B cell (primary cell): ENCODE measurements around the gene RNF34. TPM values are rescaled to one million over a fixed set of nuclear protein-coding genes. Genes with fewer than 3 reads are reported as not detected.

Experiments
- ATAC-seq: fragments of 200-7000 bp; cut with Tn5 transposase; one replicate; pipeline ENCODE4 v1.10.0; 2021; ENCODE audit warnings: low read depth, mild to moderate bottlenecking, moderate number of reproducible peaks, moderate library complexity
- CTCF ChIA-PET: fragments of 350-600 bp; sonication (Branson Sonifier 250); formaldehyde crosslinking; loops from one replicate; lab custom pipeline; 2021; ENCODE audit warnings: antibody characterized with exemption, inconsistent platforms; lab: Charles Lee
- POLR2A ChIA-PET: fragments of 350-600 bp; sonication (Branson Sonifier 250); formaldehyde crosslinking; loops from one replicate; lab custom pipeline; 2021; ENCODE audit warnings: antibody characterized with exemption; lab: Charles Lee
- DNase-seq: peaks from one replicate; pipeline ENCODE4 v3.0.0; 2013
- H2AFZ ChIP-seq: 2 replicates; pipeline ENCODE4 v1.6.1; 2012; ENCODE audit warnings: mild to moderate bottlenecking, low read depth, low read length; ENCODE audit not compliant: insufficient read depth, poor library complexity, severe bottlenecking
- H3K27ac ChIP-seq, 2 donors: 1 replicate in 1 of 2; 2 replicates in 1 of 2; pipeline ENCODE4 v1.5.1; 2012 to 2013; ENCODE audit warnings: low read length in 2 of 2, mild to moderate bottlenecking in 2 of 2, moderate library complexity in 1 of 2
- H3K27me3 ChIP-seq, 4 experiments: fragments of 200-600 bp in 1 of 4; sonication (generic) in 1 of 4; replicated peaks in 1 of 4; 1 replicate in 2 of 4; 2 replicates in 2 of 4; pipeline versions ENCODE4 v1.6.1 to v1.7.0; 2013 to 2016; ENCODE audit warnings: low read length in 3 of 4, mild to moderate bottlenecking in 2 of 4, mixed read lengths in 1 of 4, moderate library complexity in 1 of 4; ENCODE audit not compliant: insufficient read depth in 4 of 4, control insufficient read depth in 3 of 4; ENCODE audit errors: control extremely low read depth in 1 of 4
- H3K36me3 ChIP-seq, 2 experiments: replicated peaks in 1 of 2; 1 replicate in 1 of 2; 2 replicates in 1 of 2; pipeline versions ENCODE4 v1.6.1 to v1.7.1; 2013; ENCODE audit warnings: low read length in 1 of 2; ENCODE audit not compliant: insufficient read depth in 2 of 2, control insufficient read depth in 1 of 2; ENCODE audit errors: control extremely low read depth in 1 of 2, extremely low read depth in 1 of 2
- H3K4me1 ChIP-seq, 2 donors: fragments of 200-600 bp in 1 of 2; sonication (generic) in 1 of 2; 1 replicate in 1 of 2; 2 replicates in 1 of 2; pipeline versions ENCODE4 v1.5.1 to v1.6.1; 2013 to 2017; ENCODE audit warnings: low read length in 2 of 2; ENCODE audit not compliant: control insufficient read depth in 2 of 2, insufficient read depth in 2 of 2
- H3K4me2 ChIP-seq: replicated peaks from 2 replicates; pipeline ENCODE3; 2012; ENCODE audit warnings: mild to moderate bottlenecking, low read depth, low read length; ENCODE audit not compliant: poor library complexity, severe bottlenecking
- H3K4me3 ChIP-seq, 5 experiments: fragments of 200-600 bp in 1 of 5; sonication (generic) in 1 of 5; 1 replicate in 3 of 5; 2 replicates in 2 of 5; pipeline versions ENCODE4 v1.5.1 to v1.7.0; 2011 to 2016; ENCODE audit warnings: low read length in 4 of 5, mild to moderate bottlenecking in 4 of 5, low read depth in 2 of 5, control low read depth in 1 of 5, moderate library complexity in 1 of 5; ENCODE audit not compliant: insufficient read depth in 1 of 5; ENCODE audit errors: control extremely low read depth in 1 of 5, extremely low read depth in 1 of 5
- H3K79me2 ChIP-seq: fragments of 200-600 bp; sonication (generic); one replicate; pipeline ENCODE4 v1.6.0; 2016; ENCODE audit warnings: low read length; ENCODE audit not compliant: control insufficient read depth, insufficient read depth
- H3K9ac ChIP-seq: fragments of 200-600 bp; sonication (generic); 2 replicates; pipeline ENCODE4 v1.6.1; 2017; ENCODE audit warnings: mild to moderate bottlenecking, low read length, moderate library complexity
- H3K9me3 ChIP-seq, 3 donors: one replicate each; pipeline versions ENCODE4 v1.6.1 to v1.7.1; 2013; ENCODE audit warnings: low read length in 2 of 3; ENCODE audit not compliant: control insufficient read depth in 2 of 3, insufficient read depth in 1 of 3; ENCODE audit errors: control extremely low read depth in 1 of 3
- H4K20me1 ChIP-seq: 2 replicates; pipeline ENCODE4 v1.6.0; 2012; ENCODE audit warnings: mild to moderate bottlenecking, low read length; ENCODE audit not compliant: insufficient read depth, control insufficient read depth, poor library complexity, severe bottlenecking
- H3K27ac Mint-ChIP-seq: one replicate; pipeline ENCODE4 v1.8.0; 2021; ENCODE audit warnings: mixed read lengths
- H3K27me3 Mint-ChIP-seq: one replicate; pipeline ENCODE4 v1.8.0; 2021; ENCODE audit warnings: mixed read lengths
- H3K4me1 Mint-ChIP-seq: one replicate; pipeline ENCODE4 v1.8.0; 2021; ENCODE audit warnings: mixed read lengths
- H3K4me3 Mint-ChIP-seq: one replicate; pipeline ENCODE4 v1.8.0; 2021; ENCODE audit warnings: mixed read lengths
- H3K9me3 Mint-ChIP-seq: one replicate; pipeline ENCODE4 v1.8.0; 2022; ENCODE audit warnings: mixed read lengths; ENCODE audit not compliant: insufficient read depth
- CTCF ChIP-seq: fragments of 200-600 bp; IDR thresholded peaks from one replicate; pipeline ENCODE4 v1.8.0; 2022; ENCODE audit warnings: antibody characterized with exemption, mild to moderate bottlenecking
- EZH2 ChIP-seq: IDR thresholded peaks from 2 replicates; pipeline ENCODE4 v1.6.1; 2012; ENCODE audit warnings: borderline replicate concordance, low read depth, mild to moderate bottlenecking, moderate library complexity, low read length; ENCODE audit not compliant: insufficient read depth, poor library complexity, severe bottlenecking
- WGBS: methylation state at CpG from one replicate; pipeline ENCODE4 v1.1.5; 2013; ENCODE audit warnings: missing lambda C conversion rate; ENCODE audit not compliant: insufficient coverage; 5-methylcytosine and 5-hydroxymethylcytosine counted together
- intact Hi-C: fragments of 100-400 bp; cut with micrococcal nuclease; formaldehyde crosslinking; loops from one replicate; pipeline ENCODE4 v1.10.0; 2022
- polyA plus RNA-seq: library from polyadenylated mRNA; depleted of rRNA; stranded (reverse); fragments of >200 nt; gene quantifications from 2 replicates; pipeline ENCODE4 v1.2.3, GENCODE V29; 2012
- total RNA-seq, 2 donors: library from RNA; stranded (reverse); fragments of 120-200 nt in 1 of 2; gene quantifications; 1 replicate in 1 of 2; 2 replicates in 1 of 2; pipeline versions ENCODE4 v1.2.3 to v1.2.4, GENCODE V29; 2013 to 2022

The RNF34 gene
- total and polyA plus RNA-seq, 2 donors (not counting 1 experiment from before 2014, with no cell fraction given), result 24.9 to 86.7 TPM

GRCh38 chr12:121388421-121388981, 11.4 kb upstream of the RNF34 start:
- H2AFZ ChIP-seq, result no peak overlapping the region
- H3K27me3 Mint-ChIP-seq, result peaks cover 4% of the 10 kb centered on the region

More at GRCh38 chr12:121388421-121388981, 11.4 kb upstream of the RNF34 start:
- peaks cover 3 to 7% of the 10 kb centered on the region in 2 donors for H3K4me1 ChIP-seq
- H4K20me1 ChIP-seq, result no peaks in the 10 kb centered on the region
- H3K27me3 ChIP-seq, result no peaks in the 10 kb centered on the region
- H3K79me2 ChIP-seq, result no peaks in the 10 kb centered on the region
- Mint-ChIP-seq H3K9me3 (no peaks in the 10 kb centered on the region), H3K4me3 (no peak overlapping the region), H3K4me1 (peaks cover 8% of the 10 kb centered on the region), H3K27ac (no peak overlapping the region)
- POLR2A ChIA-PET, result no interaction called here
- H3K36me3 ChIP-seq, result no peaks in the 10 kb centered on the region
- no peak overlapping the region for H3K27ac ChIP-seq
- no peak overlapping the region for H3K9ac ChIP-seq
- no peaks in the 10 kb centered on the region for H3K9me3 ChIP-seq
- intact Hi-C loops, result no loop called here
- WGBS, result 36% methylated on average over 4 of the region's 5 CpGs
- no peak for ATAC-seq
- H3K4me3 ChIP-seq, result no peak overlapping the region
- CTCF ChIA-PET, result interaction anchor here (1.5 kb wide), 1 partner anchor 12 kb away, joined by 5 read pairs; the partner anchor contains the start of gene RNF34
- no peak overlapping the region for H3K4me2 ChIP-seq
- DNase-seq, result no peak
- TF ChIP-seq CTCF (no peak), EZH2 (no peak)
